Neural crest cell (in vitro differentiated cells): ENCODE results near the gene NSD1. TPM values are rescaled to one million over a fixed set of nuclear protein-coding genes. Genes with fewer than 3 reads are reported as not detected.
A peak's percentile ranks its signal among the peaks of the same experiment; 100 is the strongest.
"Not testable (repeated sequence)": the region's sequence is repeated elsewhere in the genome, so short reads cannot be mapped to it uniquely, and the experiment has no call there.

ENCODE experiments used
- DNase-seq: peaks from one replicate; pipeline ENCODE4 v3.0.0; 2021; ENCODE audit warnings: low read depth, mixed read lengths, low spot score
- H3K27ac Mint-ChIP-seq: one replicate; pipeline ENCODE4 v1.8.0; 2021; ENCODE audit warnings: mild to moderate bottlenecking, mixed read lengths; ENCODE audit not compliant: unreplicated experiment
- H3K27me3 Mint-ChIP-seq: 2 replicates; pipeline ENCODE4 v1.8.0; 2021; ENCODE audit warnings: low read depth, mild to moderate bottlenecking, mixed read lengths
- H3K36me3 Mint-ChIP-seq: 2 replicates; pipeline ENCODE4 v1.8.0; 2021; ENCODE audit warnings: low read depth, mild to moderate bottlenecking, mixed read lengths
- H3K4me1 Mint-ChIP-seq: 2 replicates; pipeline ENCODE4 v1.8.0; 2021; ENCODE audit warnings: mixed read lengths
- H3K4me3 Mint-ChIP-seq: one replicate; pipeline ENCODE4 v1.8.0; 2021; ENCODE audit warnings: mild to moderate bottlenecking, mixed read lengths
- H3K9me3 Mint-ChIP-seq: 2 replicates; pipeline ENCODE4 v1.8.0; 2021; ENCODE audit warnings: mixed read lengths
- CTCF ChIP-seq: fragments of 200-600 bp; sonication (generic); conservative IDR thresholded peaks from 2 replicates; pipeline ENCODE4 v1.5.0; 2021; ENCODE audit warnings: antibody characterized with exemption, mild to moderate bottlenecking
- total RNA-seq: library from RNA; stranded (reverse); gene quantifications from 2 replicates; pipeline ENCODE4 v1.2.1, GENCODE V29; 2021

The NSD1 gene
- total RNA-seq, 1 donor from 2014 or later: 122 TPM

GRCh38 chr5:177301503-177302165 is 168.1 kb downstream of the NSD1 start:
- TF ChIP-seq CTCF: no peak
- no peak for DNase-seq
- Mint-ChIP-seq H3K4me1 (peaks cover 51% of the 10 kb centered on the region), H3K36me3 (peaks cover 5% of the 10 kb centered on the region), H3K27me3 (peaks cover 10% of the 10 kb centered on the region), H3K27ac (no peak overlapping the region), H3K4me3 (peak overlapping the region; percentile 95), H3K9me3 (no peaks in the 10 kb centered on the region)

GRCh38 chr5:177302354-177303110 is 169.0 kb downstream of the NSD1 start:
- Mint-ChIP-seq H3K27ac (peak overlapping the region; percentile 75), H3K36me3 (peaks cover 8% of the 10 kb centered on the region), H3K9me3 (no peaks in the 10 kb centered on the region), H3K4me3 (peak overlapping the region; percentile 95), H3K4me1 (peaks cover 47% of the 10 kb centered on the region), H3K27me3 (peaks cover 10% of the 10 kb centered on the region)
- DNase-seq: no peak
- TF ChIP-seq CTCF: peak; percentile 35

- TF ChIP-seq CTCF: no peak
- H3K4me3 Mint-ChIP-seq: peak within 1 kb of the TSS; percentile 95
- H3K4me1 Mint-ChIP-seq: peaks cover 47% of the 10 kb centered on the region
- H3K27ac Mint-ChIP-seq: peak within 1 kb of the TSS; percentile 97
- peaks cover 10% of the 10 kb centered on the region for H3K27me3 Mint-ChIP-seq
- peaks cover 8% of the 10 kb centered on the region for H3K36me3 Mint-ChIP-seq
- no peaks in the 10 kb centered on the region for H3K9me3 Mint-ChIP-seq
- DNase-seq: peak; percentile 90
Observed at GRCh38 chr5:177303121-177303924, 169.8 kb downstream of the NSD1 start, which contains the start of the genes PRELID1 and RAB24. PRELID1 (plus strand) TSS chr5:177303799; CDS start chr5:177303986, 187 bp downstream. RAB24 (minus strand) TSS chr5:177303719; CDS start chr5:177303288, 431 bp downstream.

GRCh38 chr5:177303925-177304391 is 170.4 kb downstream of the NSD1 start:
- Mint-ChIP-seq H3K4me1 (peaks cover 50% of the 10 kb centered on the region), H3K27me3 (peaks cover 10% of the 10 kb centered on the region), H3K9me3 (no peaks in the 10 kb centered on the region), H3K36me3 (peaks cover 8% of the 10 kb centered on the region), H3K27ac (peak overlapping the region; percentile 97), H3K4me3 (peak overlapping the region; percentile 95)
- TF ChIP-seq CTCF: no peak
- DNase-seq: no peak

- Mint-ChIP-seq H3K27ac (peak overlapping the region; percentile 97), H3K4me3 (peak overlapping the region; percentile 95), H3K9me3 (no peaks in the 10 kb centered on the region), H3K4me1 (peaks cover 53% of the 10 kb centered on the region), H3K27me3 (peaks cover 10% of the 10 kb centered on the region), H3K36me3 (peaks cover 8% of the 10 kb centered on the region)
- no peak for TF ChIP-seq CTCF
- no peak for DNase-seq
Observed at GRCh38 chr5:177304392-177305119, 171.0 kb downstream of the NSD1 start.

- peaks cover 54% of the 10 kb centered on the region for H3K4me1 Mint-ChIP-seq
- DNase-seq, H3K27ac Mint-ChIP-seq, H3K9me3 Mint-ChIP-seq: not testable (repeated sequence)
- peaks cover 12% of the 10 kb centered on the region for H3K27me3 Mint-ChIP-seq
- H3K4me3 Mint-ChIP-seq: peak overlapping the region; percentile 95
- peaks cover 12% of the 10 kb centered on the region for H3K36me3 Mint-ChIP-seq
Observed at GRCh38 chr5:177306103-177306640, 172.6 kb downstream of the NSD1 start.
